AG08396 (cell line): ENCODE results near the gene FOXJ2.
"Not testable (repeated sequence)": the region's sequence is repeated elsewhere in the genome, so short reads cannot be mapped to it uniquely, and the experiment has no call there.

ENCODE experiments used
- DNase-seq: peaks from one replicate; pipeline ENCODE4 v3.0.0; 2012; ENCODE audit warnings: low spot score, mixed read lengths

Gene FOXJ2

GRCh38 chr12:8030189-8030588 lies 2.3 kb upstream of the FOXJ2 start:
- DNase-seq = no peak

- DNase-seq = not testable (repeated sequence)
These were observed 1.5 kb upstream of the FOXJ2 start for GRCh38 chr12:8031017-8031416.

- DNase-seq = no peak
These were observed 659 bp upstream of the FOXJ2 start for GRCh38 chr12:8031872-8032241.

GRCh38 chr12:8033153-8034044 lies 883 bp downstream of the FOXJ2 start:
- peak; percentile 77 for DNase-seq

- DNase-seq = no peak
These were observed 2.3 kb downstream of the FOXJ2 start for GRCh38 chr12:8034802-8035201.

- DNase-seq = no peak
These were observed 3.0 kb downstream of the FOXJ2 start for GRCh38 chr12:8035440-8036010.

GRCh38 chr12:8036346-8036745 lies 3.8 kb downstream of the FOXJ2 start:
- no peak for DNase-seq

GRCh38 chr12:8037046-8037663 lies 4.6 kb downstream of the FOXJ2 start:
- no peak for DNase-seq

- no peak for DNase-seq
These were observed 5.4 kb downstream of the FOXJ2 start for GRCh38 chr12:8037947-8038346.

GRCh38 chr12:8038659-8039114 lies 6.2 kb downstream of the FOXJ2 start:
- peak; percentile 82 for DNase-seq

GRCh38 chr12:8040791-8041190 lies 8.3 kb downstream of the FOXJ2 start:
- no peak for DNase-seq

- peak; percentile 85 for DNase-seq
These were observed 13.7 kb downstream of the FOXJ2 start for GRCh38 chr12:8045952-8046944.

GRCh38 chr12:8047842-8048241 lies 15.3 kb downstream of the FOXJ2 start:
- DNase-seq = no peak

- no peak for DNase-seq
These were observed 16.4 kb downstream of the FOXJ2 start for GRCh38 chr12:8048906-8049305.

GRCh38 chr12:8050600-8051250 lies 18.2 kb downstream of the FOXJ2 start:
- DNase-seq = no peak

GRCh38 chr12:8052679-8053078 lies 20.2 kb downstream of the FOXJ2 start:
- DNase-seq = no peak

- no peak for DNase-seq
These were observed 22.3 kb downstream of the FOXJ2 start for GRCh38 chr12:8054816-8055215.

GRCh38 chr12:8057306-8057705 lies 24.8 kb downstream of the FOXJ2 start:
- no peak for DNase-seq

GRCh38 chr12:8057839-8058238 lies 25.3 kb downstream of the FOXJ2 start:
- peak; percentile 48 for DNase-seq

- DNase-seq = no peak
These were observed 26.0 kb downstream of the FOXJ2 start for GRCh38 chr12:8058506-8058905.

- no peak for DNase-seq
These were observed 31.6 kb downstream of the FOXJ2 start for GRCh38 chr12:8064131-8064530.
